ENCODE results near the gene KRT84.

KRT84 gene

DNA sequence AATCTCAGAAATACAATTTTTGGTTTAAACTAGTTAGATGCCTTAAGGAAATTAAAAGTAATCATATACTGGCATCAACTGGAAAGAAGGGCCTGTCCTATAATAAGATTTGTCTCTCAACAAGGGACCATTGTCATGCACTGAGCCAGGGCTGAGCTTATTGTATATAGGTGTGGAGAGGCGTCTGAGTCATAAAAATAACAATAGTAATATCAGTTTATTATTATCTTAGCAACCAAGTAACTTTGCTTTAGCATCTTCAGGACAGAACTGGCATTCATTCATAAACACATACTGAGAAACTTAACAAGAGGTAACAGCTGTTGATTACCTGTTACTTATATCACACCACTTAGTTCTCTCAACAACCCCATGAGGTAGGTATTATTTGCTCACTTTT is 41.6 kb upstream of the KRT84 start:
- TF ChIP-seq, protein P1, sequence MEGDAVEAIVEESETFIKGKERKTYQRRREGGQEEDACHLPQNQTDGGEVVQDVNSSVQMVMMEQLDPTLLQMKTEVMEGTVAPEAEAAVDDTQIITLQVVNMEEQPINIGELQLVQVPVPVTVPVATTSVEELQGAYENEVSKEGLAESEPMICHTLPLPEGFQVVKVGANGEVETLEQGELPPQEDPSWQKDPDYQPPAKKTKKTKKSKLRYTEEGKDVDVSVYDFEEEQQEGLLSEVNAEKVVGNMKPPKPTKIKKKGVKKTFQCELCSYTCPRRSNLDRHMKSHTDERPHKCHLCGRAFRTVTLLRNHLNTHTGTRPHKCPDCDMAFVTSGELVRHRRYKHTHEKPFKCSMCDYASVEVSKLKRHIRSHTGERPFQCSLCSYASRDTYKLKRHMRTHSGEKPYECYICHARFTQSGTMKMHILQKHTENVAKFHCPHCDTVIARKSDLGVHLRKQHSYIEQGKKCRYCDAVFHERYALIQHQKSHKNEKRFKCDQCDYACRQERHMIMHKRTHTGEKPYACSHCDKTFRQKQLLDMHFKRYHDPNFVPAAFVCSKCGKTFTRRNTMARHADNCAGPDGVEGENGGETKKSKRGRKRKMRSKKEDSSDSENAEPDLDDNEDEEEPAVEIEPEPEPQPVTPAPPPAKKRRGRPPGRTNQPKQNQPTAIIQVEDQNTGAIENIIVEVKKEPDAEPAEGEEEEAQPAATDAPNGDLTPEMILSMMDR (IDR thresholded peaks at IDR 0.05; ENCODE audit: control insufficient read depth, extremely low read depth, insufficient read depth), result no peak
- no peak overlapping the region for H3K4me3 ChIP-seq (ENCODE audit: low read depth, low read length)
- DNase-seq (ENCODE audit: low read depth), result no peak

GRCh38 chr12:52426034-52426433 is 40.6 kb upstream of the KRT84 start:
- TF ChIP-seq, protein P1 (IDR thresholded peaks at IDR 0.05; ENCODE audit: control insufficient read depth, extremely low read depth, insufficient read depth), result no peak
- DNase-seq (ENCODE audit: low read depth), result no peak
- no peak overlapping the region for H3K4me3 ChIP-seq (ENCODE audit: low read depth, low read length)

- H3K4me3 ChIP-seq (ENCODE audit: low read depth, low read length), result no peak overlapping the region
- TF ChIP-seq, protein P1 (IDR thresholded peaks at IDR 0.05; ENCODE audit: control insufficient read depth, extremely low read depth, insufficient read depth), result no peak
- DNase-seq (ENCODE audit: low read depth), result no peak
Measured at GRCh38 chr12:52425466-52425865, 40.0 kb upstream of the KRT84 start.

DNA sequence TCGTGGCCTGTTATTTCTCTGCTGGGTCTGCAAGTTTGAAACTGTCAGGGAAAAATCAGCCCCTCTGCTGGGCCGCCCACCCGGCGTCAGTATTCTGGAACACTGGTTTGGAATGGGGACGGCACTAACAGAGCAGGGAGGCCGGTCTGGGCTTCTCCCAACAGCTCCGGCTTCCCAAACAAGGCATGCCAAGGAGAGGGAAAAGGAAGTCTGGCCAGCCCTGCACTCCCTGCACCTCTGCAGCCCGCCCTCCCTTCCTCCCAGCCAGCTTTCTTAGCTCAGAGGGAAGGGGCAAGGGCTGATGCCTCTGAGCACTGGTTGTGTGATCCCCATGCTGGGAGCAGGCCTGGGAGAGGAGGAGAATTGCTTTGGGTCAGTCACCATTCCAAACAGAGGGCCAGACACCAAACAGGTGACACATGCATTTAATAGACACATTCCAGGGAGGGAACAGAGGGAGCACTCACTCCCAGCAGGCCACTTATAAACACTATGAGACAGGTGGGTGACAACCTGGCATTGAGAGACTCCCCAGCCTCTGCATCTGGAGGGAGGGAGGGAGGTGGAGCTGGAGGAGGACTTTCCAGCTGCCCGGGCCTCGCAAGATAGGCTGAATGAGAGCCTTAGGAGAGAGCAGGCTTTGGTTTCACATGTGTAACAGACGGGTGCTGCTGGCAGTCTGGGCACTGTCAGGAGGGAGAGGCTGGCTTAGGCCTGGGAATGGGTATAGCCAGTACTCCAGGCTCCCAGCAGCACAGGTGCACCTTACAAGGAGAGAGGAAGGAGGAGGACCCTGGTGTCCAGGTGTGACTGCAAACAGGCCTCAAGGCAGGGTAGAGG is 38.4 kb upstream of the KRT84 start:
- H3K4me3 ChIP-seq (ENCODE audit: low read depth, low read length), result no peak overlapping the region
- TF ChIP-seq, protein P1 (IDR thresholded peaks at IDR 0.05; ENCODE audit: control insufficient read depth, extremely low read depth, insufficient read depth), result no peak
- no peak for DNase-seq (ENCODE audit: low read depth)

DNA sequence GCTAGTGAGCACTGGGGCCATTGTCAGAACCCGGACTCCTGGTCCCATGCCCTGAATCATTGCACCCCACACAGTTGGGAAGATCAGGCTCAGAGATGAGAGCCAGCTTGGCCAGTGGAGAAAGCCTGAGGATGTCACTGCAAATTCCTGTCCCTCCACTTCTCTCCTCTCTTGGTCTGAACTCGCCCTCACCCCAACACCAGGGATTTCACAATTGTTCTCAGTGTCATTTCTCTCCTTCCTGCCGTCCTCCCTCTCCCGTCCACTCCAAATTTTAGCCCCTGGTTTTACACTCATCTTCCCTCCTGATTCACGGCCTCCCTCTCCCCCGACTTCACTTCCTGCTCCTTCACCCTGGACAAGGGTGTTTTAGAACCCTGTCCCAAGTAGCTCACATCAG is 37.6 kb upstream of the KRT84 start:
- no peak for DNase-seq (ENCODE audit: low read depth)
- H3K4me3 ChIP-seq (ENCODE audit: low read depth, low read length), result no peak overlapping the region
- TF ChIP-seq, protein P1 (IDR thresholded peaks at IDR 0.05; ENCODE audit: control insufficient read depth, extremely low read depth, insufficient read depth), result no peak

- DNase-seq (ENCODE audit: low read depth), result no peak
- H3K4me3 ChIP-seq (ENCODE audit: low read depth, low read length), result no peak overlapping the region
- TF ChIP-seq, protein P1 (IDR thresholded peaks at IDR 0.05; ENCODE audit: control insufficient read depth, extremely low read depth, insufficient read depth), result no peak
Measured at GRCh38 chr12:52419656-52420055, 34.2 kb upstream of the KRT84 start.

Measured in LNCaP clone FGC (cell line).